Measurements from ENCODE around the gene SEPTIN10. TPM values are rescaled to one million over a fixed set of nuclear protein-coding genes. Genes with fewer than 3 reads are reported as not detected.
A peak's percentile ranks its signal among the peaks of the same experiment; 100 is the strongest.

The SEPTIN10 gene
- total and polyA plus RNA-seq, 2 experiments from 2014 or later = 52.3 to 85.1 TPM

DNA sequence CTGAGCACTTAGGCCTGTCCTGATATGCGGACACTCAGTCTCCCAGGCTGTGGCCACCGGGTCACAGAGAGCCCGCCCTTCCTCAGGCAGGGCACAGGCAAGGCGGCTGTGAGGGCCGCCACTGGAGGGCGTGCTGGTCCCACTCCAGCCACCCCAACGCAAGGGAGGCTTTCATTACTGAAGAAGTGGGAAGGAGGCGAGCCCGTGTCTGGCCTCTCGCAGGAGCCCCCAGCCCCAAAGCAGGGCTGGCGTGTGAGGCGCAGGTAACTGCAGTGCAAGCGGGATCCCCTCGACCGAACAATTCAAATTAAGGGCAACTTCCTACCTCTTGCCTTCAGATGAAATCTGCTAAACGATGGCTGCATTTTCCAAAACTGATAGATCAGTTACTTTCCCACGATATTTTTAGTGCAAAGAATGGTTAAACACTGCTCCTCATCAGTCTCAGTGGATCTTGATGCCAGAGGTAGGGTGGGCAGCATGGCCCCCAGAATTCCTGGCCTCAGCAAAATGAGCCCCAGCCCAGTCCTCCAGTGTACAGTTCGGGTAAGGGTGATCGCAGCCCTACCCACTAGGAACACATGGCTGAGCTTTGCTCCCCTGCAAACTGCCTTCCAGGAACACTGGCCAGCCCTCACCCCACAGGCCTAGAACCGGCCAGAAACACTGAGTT is 97.2 kb downstream of the SEPTIN10 start:
- no peak overlapping the region for H3K27ac Mint-ChIP-seq
- H2AFZ ChIP-seq = peak overlapping the region; percentile 84; the same call in 1 of the 2 replicates

GRCh38 chr2:109514857-109515256 is 98.9 kb downstream of the SEPTIN10 start:
- H3K27ac ChIP-seq (ENCODE audit: low read depth) = no peak overlapping the region
- ATAC-seq (no peak), DNase-seq (ENCODE audit: low spot score) (no peak)
- H3K36me3 Mint-ChIP-seq (ENCODE audit: low read depth) = no peaks in the 10 kb centered on the region
- no peaks in the 10 kb centered on the region for H3F3A ChIP-seq (replicated peaks; ENCODE audit: low read depth)
- no peaks in the 10 kb centered on the region for H3K4me1 ChIP-seq (ENCODE audit: insufficient read depth)
- no peaks in the 10 kb centered on the region for H3K9me2 ChIP-seq (ENCODE audit: insufficient read depth)
- H3K4me2 ChIP-seq = no peak overlapping the region
- H3K4me3 ChIP-seq = no peak overlapping the region
- no peaks in the 10 kb centered on the region for H3K79me2 ChIP-seq (replicated peaks; ENCODE audit: insufficient read depth)
- no peak overlapping the region for H2AFZ ChIP-seq
- no peaks in the 10 kb centered on the region for H3K9me3 Mint-ChIP-seq
- H3K27me3 Mint-ChIP-seq (ENCODE audit: insufficient read depth, low read depth, poor library complexity) = peaks cover 11% of the 10 kb centered on the region
- H3K36me3 ChIP-seq (ENCODE audit: insufficient read depth) = no peaks in the 10 kb centered on the region
- H3K4me1 Mint-ChIP-seq = peaks cover 4% of the 10 kb centered on the region; the same call in 1 of the 3 replicates
- no peaks in the 10 kb centered on the region for H4K20me1 ChIP-seq (replicated peaks; ENCODE audit: insufficient read depth)
- no peak overlapping the region for H3K4me3 Mint-ChIP-seq
- H3K27me3 ChIP-seq (ENCODE audit: insufficient read depth) = no peaks in the 10 kb centered on the region
- no peak overlapping the region; the same call in 1 of the 2 replicates for H3K27ac Mint-ChIP-seq
- TF ChIP-seq, protein P1, sequence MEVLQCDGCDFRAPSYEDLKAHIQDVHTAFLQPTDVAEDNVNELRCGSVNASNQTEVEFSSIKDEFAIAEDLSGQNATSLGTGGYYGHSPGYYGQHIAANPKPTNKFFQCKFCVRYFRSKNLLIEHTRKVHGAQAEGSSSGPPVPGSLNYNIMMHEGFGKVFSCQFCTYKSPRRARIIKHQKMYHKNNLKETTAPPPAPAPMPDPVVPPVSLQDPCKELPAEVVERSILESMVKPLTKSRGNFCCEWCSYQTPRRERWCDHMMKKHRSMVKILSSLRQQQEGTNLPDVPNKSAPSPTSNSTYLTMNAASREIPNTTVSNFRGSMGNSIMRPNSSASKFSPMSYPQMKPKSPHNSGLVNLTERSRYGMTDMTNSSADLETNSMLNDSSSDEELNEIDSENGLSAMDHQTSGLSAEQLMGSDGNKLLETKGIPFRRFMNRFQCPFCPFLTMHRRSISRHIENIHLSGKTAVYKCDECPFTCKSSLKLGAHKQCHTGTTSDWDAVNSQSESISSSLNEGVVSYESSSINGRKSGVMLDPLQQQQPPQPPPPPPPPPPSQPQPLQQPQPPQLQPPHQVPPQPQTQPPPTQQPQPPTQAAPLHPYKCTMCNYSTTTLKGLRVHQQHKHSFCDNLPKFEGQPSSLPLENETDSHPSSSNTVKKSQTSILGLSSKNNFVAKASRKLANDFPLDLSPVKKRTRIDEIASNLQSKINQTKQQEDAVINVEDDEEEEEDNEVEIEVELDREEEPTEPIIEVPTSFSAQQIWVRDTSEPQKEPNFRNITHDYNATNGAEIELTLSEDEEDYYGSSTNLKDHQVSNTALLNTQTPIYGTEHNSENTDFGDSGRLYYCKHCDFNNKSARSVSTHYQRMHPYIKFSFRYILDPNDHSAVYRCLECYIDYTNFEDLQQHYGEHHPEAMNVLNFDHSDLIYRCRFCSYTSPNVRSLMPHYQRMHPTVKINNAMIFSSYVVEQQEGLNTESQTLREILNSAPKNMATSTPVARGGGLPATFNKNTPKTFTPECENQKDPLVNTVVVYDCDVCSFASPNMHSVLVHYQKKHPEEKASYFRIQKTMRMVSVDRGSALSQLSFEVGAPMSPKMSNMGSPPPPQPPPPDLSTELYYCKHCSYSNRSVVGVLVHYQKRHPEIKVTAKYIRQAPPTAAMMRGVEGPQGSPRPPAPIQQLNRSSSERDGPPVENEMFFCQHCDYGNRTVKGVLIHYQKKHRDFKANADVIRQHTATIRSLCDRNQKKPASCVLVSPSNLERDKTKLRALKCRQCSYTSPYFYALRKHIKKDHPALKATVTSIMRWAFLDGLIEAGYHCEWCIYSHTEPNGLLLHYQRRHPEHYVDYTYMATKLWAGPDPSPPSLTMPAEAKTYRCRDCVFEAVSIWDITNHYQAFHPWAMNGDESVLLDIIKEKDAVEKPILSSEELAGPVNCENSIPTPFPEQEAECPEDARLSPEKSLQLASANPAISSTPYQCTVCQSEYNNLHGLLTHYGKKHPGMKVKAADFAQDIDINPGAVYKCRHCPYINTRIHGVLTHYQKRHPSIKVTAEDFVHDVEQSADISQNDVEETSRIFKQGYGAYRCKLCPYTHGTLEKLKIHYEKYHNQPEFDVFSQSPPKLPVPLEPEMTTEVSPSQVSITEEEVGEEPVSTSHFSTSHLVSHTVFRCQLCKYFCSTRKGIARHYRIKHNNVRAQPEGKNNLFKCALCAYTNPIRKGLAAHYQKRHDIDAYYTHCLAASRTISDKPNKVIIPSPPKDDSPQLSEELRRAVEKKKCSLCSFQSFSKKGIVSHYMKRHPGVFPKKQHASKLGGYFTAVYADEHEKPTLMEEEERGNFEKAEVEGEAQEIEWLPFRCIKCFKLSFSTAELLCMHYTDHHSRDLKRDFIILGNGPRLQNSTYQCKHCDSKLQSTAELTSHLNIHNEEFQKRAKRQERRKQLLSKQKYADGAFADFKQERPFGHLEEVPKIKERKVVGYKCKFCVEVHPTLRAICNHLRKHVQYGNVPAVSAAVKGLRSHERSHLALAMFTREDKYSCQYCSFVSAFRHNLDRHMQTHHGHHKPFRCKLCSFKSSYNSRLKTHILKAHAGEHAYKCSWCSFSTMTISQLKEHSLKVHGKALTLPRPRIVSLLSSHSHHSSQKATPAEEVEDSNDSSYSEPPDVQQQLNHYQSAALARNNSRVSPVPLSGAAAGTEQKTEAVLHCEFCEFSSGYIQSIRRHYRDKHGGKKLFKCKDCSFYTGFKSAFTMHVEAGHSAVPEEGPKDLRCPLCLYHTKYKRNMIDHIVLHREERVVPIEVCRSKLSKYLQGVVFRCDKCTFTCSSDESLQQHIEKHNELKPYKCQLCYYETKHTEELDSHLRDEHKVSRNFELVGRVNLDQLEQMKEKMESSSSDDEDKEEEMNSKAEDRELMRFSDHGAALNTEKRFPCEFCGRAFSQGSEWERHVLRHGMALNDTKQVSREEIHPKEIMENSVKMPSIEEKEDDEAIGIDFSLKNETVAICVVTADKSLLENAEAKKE (CRISPR knock-in tag; IDR thresholded peaks at IDR 0.05) = no peak
- no peak for TF ChIP-seq ZNF331 (CRISPR knock-in tag; IDR thresholded peaks at IDR 0.05; ENCODE audit: low read depth)
- TF ChIP-seq JUNB (IDR thresholded peaks at IDR 0.05; ENCODE audit: unreplicated experiment) = no peak
- TF ChIP-seq NANOG (IDR thresholded peaks at IDR 0.05; ENCODE audit: borderline replicate concordance) = no peak

More for the DNA sequence above, 97.2 kb downstream of the SEPTIN10 start:
- H3K36me3 Mint-ChIP-seq (ENCODE audit: low read depth) = no peaks in the 10 kb centered on the region
- H3K27me3 Mint-ChIP-seq (ENCODE audit: insufficient read depth, low read depth, poor library complexity) = peaks cover 11% of the 10 kb centered on the region
- H3K4me1 Mint-ChIP-seq = peaks cover 4% of the 10 kb centered on the region; the same call in 1 of the 3 replicates
- H3K4me1 ChIP-seq (ENCODE audit: insufficient read depth) = no peaks in the 10 kb centered on the region
- ATAC-seq = peak; percentile 98
- no peak overlapping the region for H3K4me2 ChIP-seq
- H3F3A ChIP-seq (replicated peaks; ENCODE audit: low read depth) = no peaks in the 10 kb centered on the region
- no peak overlapping the region for H3K4me3 ChIP-seq
- no peaks in the 10 kb centered on the region for H3K9me2 ChIP-seq (ENCODE audit: insufficient read depth)
- no peaks in the 10 kb centered on the region for H3K27me3 ChIP-seq (ENCODE audit: insufficient read depth)
- no peaks in the 10 kb centered on the region for H3K9me3 Mint-ChIP-seq
- no peaks in the 10 kb centered on the region for H3K36me3 ChIP-seq (ENCODE audit: insufficient read depth)
- TF ChIP-seq CREB1 (CRISPR knock-in tag; IDR thresholded peaks at IDR 0.05; ENCODE audit: low read depth) = no peak
- TF ChIP-seq CTCF (conservative IDR thresholded peaks at IDR 0.05; ENCODE audit: low read depth in 2 of 2) = peak; percentile 81 to 97
- TF ChIP-seq, protein P2, sequence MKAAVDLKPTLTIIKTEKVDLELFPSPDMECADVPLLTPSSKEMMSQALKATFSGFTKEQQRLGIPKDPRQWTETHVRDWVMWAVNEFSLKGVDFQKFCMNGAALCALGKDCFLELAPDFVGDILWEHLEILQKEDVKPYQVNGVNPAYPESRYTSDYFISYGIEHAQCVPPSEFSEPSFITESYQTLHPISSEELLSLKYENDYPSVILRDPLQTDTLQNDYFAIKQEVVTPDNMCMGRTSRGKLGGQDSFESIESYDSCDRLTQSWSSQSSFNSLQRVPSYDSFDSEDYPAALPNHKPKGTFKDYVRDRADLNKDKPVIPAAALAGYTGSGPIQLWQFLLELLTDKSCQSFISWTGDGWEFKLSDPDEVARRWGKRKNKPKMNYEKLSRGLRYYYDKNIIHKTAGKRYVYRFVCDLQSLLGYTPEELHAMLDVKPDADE (IDR thresholded peaks at IDR 0.05) = no peak
- no peak for TF ChIP-seq STAT1 (IDR thresholded peaks at IDR 0.05; ENCODE audit: unreplicated experiment)
- H3K79me2 ChIP-seq (replicated peaks; ENCODE audit: insufficient read depth) = no peaks in the 10 kb centered on the region
- DNase-seq (ENCODE audit: low spot score) = peak; percentile 87
- no peaks in the 10 kb centered on the region for H4K20me1 ChIP-seq (replicated peaks; ENCODE audit: insufficient read depth)
- H3K4me3 Mint-ChIP-seq = no peak overlapping the region
- no peak overlapping the region for H3K27ac ChIP-seq (ENCODE audit: low read depth)
